Measurements from ENCODE around the gene MTARC1.
A peak's percentile ranks its signal among the peaks of the same experiment; 100 is the strongest.

Gene MTARC1

GRCh38 chr1:220754212-220754917 lies 32.3 kb upstream of the MTARC1 start:
- TF ChIP-seq SPI1 (IDR thresholded peaks at IDR 0.05; ENCODE audit: borderline replicate concordance, low read depth) = no peak
- no peak for TF ChIP-seq CTCF (IDR thresholded peaks at IDR 0.05; ENCODE audit: insufficient read depth, low read length)
- TF ChIP-seq GABPA (IDR thresholded peaks at IDR 0.05; ENCODE audit: low read depth) = no peak
- no peak for TF ChIP-seq REST (IDR thresholded peaks at IDR 0.05; ENCODE audit: insufficient replicate concordance, low read depth)
- Histone ChIP-seq H3K27ac (replicated peaks) (peak overlapping the region; percentile 41), H3K4me3 (replicated peaks; ENCODE audit: insufficient read depth, low read length) (no peak overlapping the region), H3K27me3 (ENCODE audit: insufficient read depth, poor library complexity, severe bottlenecking) (no peaks in the 10 kb centered on the region)
- peak in 1 of 2 experiments; percentile 42 for DNase-seq (ENCODE audit: low read depth in 1 of 2, low spot score in 1 of 2)

GRCh38 chr1:220754918-220755295 lies 31.8 kb upstream of the MTARC1 start:
- no peak overlapping the region for H3K4me3 ChIP-seq (replicated peaks; ENCODE audit: insufficient read depth, low read length)
- H3K27me3 ChIP-seq (ENCODE audit: insufficient read depth, poor library complexity, severe bottlenecking) = no peaks in the 10 kb centered on the region
- TF ChIP-seq SPI1 (IDR thresholded peaks at IDR 0.05; ENCODE audit: borderline replicate concordance, low read depth) = no peak
- no peak for TF ChIP-seq GABPA (IDR thresholded peaks at IDR 0.05; ENCODE audit: low read depth)
- no peak for TF ChIP-seq POLR2AphosphoS5 (IDR thresholded peaks at IDR 0.05; ENCODE audit: low read depth)
- TF ChIP-seq REST (IDR thresholded peaks at IDR 0.05; ENCODE audit: insufficient replicate concordance, low read depth) = no peak
- TF ChIP-seq CTCF (IDR thresholded peaks at IDR 0.05; ENCODE audit: insufficient read depth, low read length) = no peak
- no peak for DNase-seq (ENCODE audit: low read depth in 1 of 2, low spot score in 1 of 2)
- H3K27ac ChIP-seq (replicated peaks) = peak overlapping the region; percentile 41

- Histone ChIP-seq H3K27me3 (ENCODE audit: insufficient read depth, poor library complexity, severe bottlenecking) (no peaks in the 10 kb centered on the region), H3K27ac (replicated peaks) (peak overlapping the region; percentile 41; the same call in 1 of the 2 replicates), H3K4me3 (replicated peaks; ENCODE audit: insufficient read depth, low read length) (no peak overlapping the region)
- TF ChIP-seq POLR2AphosphoS5 (IDR thresholded peaks at IDR 0.05; ENCODE audit: low read depth) (peak; percentile 21; the same call in 1 of the 2 replicates), SPI1 (IDR thresholded peaks at IDR 0.05; ENCODE audit: borderline replicate concordance, low read depth) (no peak)
- peak in 1 of 2 experiments; percentile 81 for DNase-seq (ENCODE audit: low read depth in 1 of 2, low spot score in 1 of 2)
These were observed 31.4 kb upstream of the MTARC1 start for GRCh38 chr1:220755309-220755708.

- peak in 1 of 2 experiments; percentile 50 for DNase-seq (ENCODE audit: low read depth in 1 of 2, low spot score in 1 of 2)
- no peak overlapping the region for H3K27ac ChIP-seq (replicated peaks)
- TF ChIP-seq SPI1 (IDR thresholded peaks at IDR 0.05; ENCODE audit: borderline replicate concordance, low read depth) (peak; percentile 9; the same call in 1 of the 2 replicates), POLR2AphosphoS5 (IDR thresholded peaks at IDR 0.05; ENCODE audit: low read depth) (no peak)
- H3K4me3 ChIP-seq (replicated peaks; ENCODE audit: insufficient read depth, low read length) = no peak overlapping the region
- H3K27me3 ChIP-seq (ENCODE audit: insufficient read depth, poor library complexity, severe bottlenecking) = no peaks in the 10 kb centered on the region
These were observed 29.3 kb upstream of the MTARC1 start for GRCh38 chr1:220757441-220757840.

- H3K27ac ChIP-seq (replicated peaks) = no peak overlapping the region
- H3K4me3 ChIP-seq (replicated peaks; ENCODE audit: insufficient read depth, low read length) = no peak overlapping the region
- TF ChIP-seq SPI1 (IDR thresholded peaks at IDR 0.05; ENCODE audit: borderline replicate concordance, low read depth) = no peak
- no peak for TF ChIP-seq POLR2AphosphoS5 (IDR thresholded peaks at IDR 0.05; ENCODE audit: low read depth)
- TF ChIP-seq REST (IDR thresholded peaks at IDR 0.05; ENCODE audit: insufficient replicate concordance, low read depth) = no peak
- no peak for TF ChIP-seq CTCF (IDR thresholded peaks at IDR 0.05; ENCODE audit: insufficient read depth, low read length)
- no peak for TF ChIP-seq GABPA (IDR thresholded peaks at IDR 0.05; ENCODE audit: low read depth)
- H3K27me3 ChIP-seq (ENCODE audit: insufficient read depth, poor library complexity, severe bottlenecking) = no peaks in the 10 kb centered on the region
- no peak for DNase-seq (ENCODE audit: low read depth in 1 of 2, low spot score in 1 of 2)
These were observed 27.6 kb upstream of the MTARC1 start for GRCh38 chr1:220759147-220759546.
